CD1c-positive myeloid dendritic cell (primary cell): Measurements from ENCODE around the gene PIGZ.

ENCODE experiments used
- DNase-seq: peaks from one replicate; pipeline ENCODE4 v3.0.0-alpha.2; 2016; ENCODE audit errors: extremely low spot score

The PIGZ gene

DNA sequence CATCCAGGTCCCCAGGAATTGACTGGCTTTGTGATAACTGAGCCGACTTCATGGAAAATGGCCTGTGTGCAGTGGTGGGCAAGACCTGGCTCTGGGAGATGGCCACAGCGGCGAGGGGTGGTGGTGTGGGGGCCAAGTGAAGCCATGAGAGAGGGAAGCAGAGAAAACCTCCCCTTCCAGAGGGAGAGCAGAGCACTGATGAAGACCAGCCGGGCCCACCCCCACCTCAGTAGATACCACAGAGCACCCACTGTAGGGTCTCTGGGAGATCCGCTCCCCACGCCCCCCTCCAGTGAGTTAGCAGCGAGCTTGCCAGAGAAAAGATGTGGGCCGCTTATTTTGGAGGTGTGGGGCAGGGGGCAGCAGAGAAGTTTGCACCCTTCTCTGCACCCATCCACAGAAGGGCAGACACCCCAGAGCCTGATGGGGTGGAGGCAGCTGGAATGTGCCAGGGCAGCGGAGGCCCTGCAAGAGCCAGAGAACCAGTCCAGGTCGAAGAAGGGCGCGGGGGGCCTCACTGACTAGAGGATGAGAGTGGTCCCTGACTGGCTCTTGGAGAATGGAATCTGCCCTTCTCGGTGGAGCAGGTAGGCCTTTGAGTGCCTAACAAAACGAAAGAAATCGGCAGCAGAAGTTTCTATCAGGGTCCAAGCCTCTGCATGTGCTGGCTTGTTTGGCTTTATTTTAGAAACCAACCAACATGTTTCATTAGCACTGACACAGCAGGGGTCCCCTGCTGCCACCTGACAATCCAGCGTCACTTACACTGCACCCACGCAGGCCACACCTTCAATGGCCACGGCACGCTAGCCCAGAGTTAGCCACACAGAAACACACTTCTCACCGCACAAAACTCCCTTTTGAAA, 32.7 kb upstream of the PIGZ start:
- DNase-seq, result no peak

- DNase-seq, result peak; percentile 74
Observed at GRCh38 chr3:197000211-197000610, 31.6 kb upstream of the PIGZ start.

DNA sequence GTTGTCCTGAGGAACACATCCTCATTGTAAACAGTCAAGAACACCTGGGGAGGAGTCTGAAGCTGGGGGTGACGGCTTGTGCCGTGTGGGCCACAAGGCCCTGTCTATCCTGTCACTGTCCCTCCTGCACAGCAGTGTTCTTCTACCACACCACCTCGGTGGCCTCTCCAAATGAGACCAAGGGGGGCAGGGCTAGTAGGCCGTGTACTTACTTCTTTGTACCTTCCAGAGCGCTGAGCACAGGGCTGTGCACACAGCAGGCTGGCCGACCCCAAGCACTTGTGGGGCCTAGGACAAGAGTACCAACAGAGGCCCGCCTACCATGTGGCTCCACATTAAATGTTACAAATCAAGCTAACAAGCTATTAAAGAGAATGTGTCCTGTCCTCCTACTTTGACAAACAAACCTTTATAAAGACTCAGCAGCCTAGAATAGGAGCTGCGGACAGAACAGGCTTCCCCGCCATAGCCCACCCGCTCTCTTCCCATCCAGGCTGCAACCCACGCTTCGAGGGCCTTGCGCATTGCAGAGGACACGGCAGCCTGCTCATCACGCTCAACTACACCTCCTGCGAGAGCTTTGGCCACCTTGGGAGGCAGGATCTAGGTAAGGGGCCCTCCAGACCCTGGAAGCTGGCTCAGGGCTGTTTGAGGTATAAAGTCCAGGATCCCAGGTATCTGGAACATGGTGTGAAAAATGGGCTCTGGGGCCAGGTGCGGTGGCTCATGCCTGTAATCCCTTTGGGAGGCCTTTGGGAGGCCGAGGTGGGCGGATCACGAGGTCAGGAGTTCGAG, 30.5 kb upstream of the PIGZ start:
- DNase-seq, result no peak

DNA sequence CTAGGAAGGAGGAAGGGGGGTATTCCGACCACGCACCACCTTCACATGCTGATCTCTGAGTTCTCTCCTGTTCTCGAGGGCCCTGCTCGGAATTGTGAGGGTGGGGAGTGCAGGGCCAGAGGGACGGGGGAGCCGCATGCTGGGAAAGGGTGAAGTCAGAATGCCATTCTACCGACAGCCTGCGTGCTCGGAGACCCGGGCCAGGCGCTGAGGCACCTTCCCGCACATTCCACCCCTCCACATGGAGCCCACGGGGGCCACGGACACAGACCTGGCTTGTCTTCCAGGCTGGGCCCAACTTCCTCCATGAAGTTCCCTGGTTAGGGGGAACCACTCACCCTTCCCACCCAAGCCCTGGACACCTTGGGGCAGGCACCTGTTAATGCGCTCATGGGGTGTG, 28.7 kb upstream of the PIGZ start:
- DNase-seq, result no peak

- no peak for DNase-seq
Observed at GRCh38 chr3:196996454-196997265, 28.0 kb upstream of the PIGZ start.

- DNase-seq, result no peak
Observed at GRCh38 chr3:196995646-196996355, 27.2 kb upstream of the PIGZ start.

GRCh38 chr3:196995027-196995426, 26.4 kb upstream of the PIGZ start:
- DNase-seq, result no peak

GRCh38 chr3:196994056-196994455, 25.4 kb upstream of the PIGZ start:
- no peak for DNase-seq

DNA sequence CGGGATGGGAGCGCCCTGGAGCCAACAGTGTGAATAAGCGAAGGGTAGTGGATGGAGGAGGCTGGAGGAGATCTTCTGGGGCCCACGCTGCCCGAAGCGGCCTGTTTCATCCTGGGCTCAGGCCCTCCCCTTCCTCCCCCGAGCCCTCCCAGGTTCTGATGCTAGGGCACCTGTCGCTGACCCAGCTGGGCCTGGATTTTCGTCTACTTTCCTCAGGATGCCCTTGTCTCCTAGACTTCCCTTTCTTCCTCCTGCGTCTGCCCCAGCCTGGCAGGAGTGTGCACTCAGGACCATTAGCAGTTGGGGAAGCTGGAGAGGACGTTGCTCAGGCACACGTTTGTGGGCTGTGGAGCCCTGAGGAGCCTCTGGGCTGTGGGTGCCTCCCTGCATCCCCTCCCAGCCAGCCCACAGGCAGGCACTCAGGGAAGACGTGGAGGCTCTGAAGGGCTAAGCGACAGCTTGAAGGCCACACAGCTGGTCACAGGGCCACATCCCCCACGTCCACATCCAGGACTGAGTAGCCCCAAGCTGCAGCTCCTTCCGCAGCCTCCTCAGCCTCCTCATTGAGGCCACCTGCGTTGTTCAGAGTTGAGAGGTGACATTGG, 23.9 kb upstream of the PIGZ start:
- no peak for DNase-seq

DNA sequence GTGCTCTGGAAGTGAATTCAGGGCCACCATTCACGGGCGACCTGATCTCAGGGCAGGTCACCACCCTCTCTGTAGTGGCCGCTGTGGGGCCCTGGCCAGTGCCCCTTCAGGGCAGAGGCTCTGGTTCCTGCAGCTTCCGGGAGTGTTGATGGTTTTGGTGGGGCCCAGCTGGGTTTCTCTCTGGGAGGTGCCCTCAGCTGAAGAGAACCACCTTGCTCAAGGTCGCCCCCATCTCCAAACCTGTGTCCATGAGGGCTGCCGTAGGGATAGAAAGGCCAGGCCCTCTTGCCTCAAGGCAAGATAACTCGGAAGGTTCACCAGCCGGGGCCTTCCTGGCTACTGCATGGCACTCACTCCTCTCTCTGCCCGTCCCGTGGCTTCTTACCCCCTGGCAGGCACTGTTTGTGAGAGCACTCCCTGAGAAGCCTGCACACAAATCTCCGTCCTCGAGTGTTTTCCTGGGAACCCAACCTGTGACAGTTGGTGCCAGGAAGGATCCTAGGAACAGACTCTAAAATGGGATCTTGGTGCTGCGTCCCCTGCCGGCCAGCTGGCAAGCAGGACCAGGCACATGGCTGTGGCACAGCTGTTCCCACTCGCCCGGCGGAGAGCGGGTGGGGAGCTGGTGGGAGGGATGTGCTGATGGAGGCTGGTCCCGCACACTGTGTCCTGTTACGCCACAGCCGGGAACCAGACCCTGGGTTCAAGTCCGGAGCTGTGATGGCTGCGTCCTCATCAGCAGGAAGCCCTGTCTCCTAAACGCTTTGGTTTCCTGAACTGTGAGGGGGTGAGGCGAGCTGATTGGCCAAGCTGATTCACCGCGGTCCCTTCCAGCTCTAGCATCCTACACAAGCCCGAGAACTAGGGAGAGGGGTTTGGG, 23.2 kb upstream of the PIGZ start:
- no peak for DNase-seq

- DNase-seq, result no peak
Observed at GRCh38 chr3:196990601-196991007, 22.0 kb upstream of the PIGZ start.

DNA sequence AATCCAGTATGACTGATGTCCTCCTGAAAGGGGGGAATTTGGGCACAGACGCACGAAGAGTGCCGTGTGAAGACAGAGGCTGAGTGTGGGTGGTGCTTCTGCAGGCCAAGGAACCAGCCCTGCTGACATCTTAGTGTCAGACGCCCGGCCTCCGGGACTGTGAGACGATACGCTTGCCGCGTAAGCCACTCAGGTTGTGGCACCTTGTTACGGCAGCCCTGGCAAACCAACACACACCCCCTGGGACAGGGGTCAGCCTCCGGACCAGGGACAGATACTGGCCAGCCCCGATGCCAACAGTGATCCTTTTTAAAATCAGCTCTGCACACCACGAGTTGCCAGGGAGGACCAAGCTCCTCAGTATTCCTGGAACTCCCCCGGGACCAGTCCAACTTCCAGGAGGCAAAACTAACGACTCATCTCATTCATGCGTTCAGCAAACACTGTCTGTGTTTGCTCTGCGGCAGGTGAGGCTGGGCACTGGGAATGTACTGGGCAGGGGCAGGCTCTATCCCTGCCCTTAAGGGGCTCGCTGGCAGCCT, 21.2 kb upstream of the PIGZ start:
- DNase-seq, result no peak

DNA sequence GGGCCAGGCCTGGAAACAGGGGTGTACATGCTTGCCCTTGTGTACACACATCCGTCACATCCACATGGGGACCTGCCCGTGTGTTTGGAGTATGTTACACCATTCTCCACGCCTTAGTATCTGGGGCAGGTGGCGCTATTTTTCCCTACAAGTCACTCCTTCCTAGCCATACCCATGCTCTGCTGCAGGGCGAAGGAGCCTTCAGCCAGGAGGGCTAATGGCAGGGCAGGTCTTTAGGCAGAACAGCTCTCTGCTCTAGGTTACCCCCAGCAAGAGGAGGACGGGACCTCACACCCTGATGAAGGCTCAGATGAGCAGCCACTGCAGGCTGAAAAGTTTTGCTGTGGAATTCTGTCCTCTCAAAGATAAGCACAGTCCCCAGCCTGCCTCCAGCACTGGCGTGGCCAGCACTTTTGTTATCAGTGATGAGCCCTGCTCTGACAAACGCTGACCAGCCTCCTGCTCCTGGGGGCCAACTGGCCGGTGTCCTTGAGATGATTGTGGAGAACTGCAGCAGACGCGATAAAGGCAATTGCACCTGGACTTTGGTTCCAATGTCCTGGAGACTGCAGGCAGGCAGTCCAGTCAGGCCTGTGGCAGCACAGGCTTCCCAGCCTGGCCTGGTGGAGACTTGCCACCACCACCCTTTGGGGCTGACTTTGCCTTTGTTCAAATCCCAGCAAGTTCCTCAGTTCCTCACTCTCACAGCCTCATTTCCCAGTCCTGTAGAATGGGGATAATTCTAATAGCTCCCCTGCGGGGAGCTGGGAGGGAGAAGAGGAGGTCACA, 19.8 kb upstream of the PIGZ start:
- DNase-seq, result no peak

- DNase-seq, result no peak
Observed at GRCh38 chr3:196987022-196987421, 18.4 kb upstream of the PIGZ start.

GRCh38 chr3:196985954-196986885, 17.6 kb upstream of the PIGZ start:
- DNase-seq, result no peak

DNA sequence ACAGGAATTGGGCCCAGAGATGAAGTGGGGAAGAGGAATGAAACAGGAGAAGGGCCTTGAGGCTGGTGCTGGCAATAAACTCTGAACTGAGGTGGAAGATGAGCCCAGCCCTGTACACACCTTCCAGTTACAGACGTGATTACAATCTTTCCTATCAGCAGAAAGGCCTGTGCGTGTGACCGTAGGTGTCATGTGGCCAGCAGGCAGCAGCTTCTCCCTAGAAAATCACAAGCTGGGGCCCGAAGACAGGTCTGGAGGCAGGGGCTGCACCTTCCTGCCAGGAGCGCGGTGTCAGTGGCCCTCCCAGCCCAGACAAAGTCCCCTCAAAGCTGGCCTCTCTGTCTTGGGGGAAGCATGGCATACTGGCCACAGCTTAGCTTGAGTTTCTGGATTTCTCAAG, 16.7 kb upstream of the PIGZ start:
- no peak for DNase-seq

DNA sequence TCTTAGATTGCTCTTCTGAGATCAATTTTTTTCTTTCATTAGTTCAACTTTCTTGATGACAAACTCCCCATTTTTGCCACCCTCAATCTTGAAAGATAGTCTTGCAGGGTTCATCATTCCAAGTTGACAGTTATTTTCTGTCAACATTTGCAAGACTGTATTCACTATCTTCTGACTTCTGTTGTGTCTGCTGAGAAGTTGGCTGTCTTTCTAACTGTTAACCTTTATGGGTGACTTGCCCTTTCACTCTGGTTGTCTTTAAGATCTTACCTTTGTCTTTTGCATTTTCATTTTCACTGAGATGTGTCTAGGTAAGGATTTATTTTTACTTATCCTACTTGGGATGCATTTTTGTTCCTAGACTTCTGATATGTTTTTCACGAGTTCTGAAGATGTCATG, 14.6 kb upstream of the PIGZ start:
- DNase-seq, result no peak

DNA sequence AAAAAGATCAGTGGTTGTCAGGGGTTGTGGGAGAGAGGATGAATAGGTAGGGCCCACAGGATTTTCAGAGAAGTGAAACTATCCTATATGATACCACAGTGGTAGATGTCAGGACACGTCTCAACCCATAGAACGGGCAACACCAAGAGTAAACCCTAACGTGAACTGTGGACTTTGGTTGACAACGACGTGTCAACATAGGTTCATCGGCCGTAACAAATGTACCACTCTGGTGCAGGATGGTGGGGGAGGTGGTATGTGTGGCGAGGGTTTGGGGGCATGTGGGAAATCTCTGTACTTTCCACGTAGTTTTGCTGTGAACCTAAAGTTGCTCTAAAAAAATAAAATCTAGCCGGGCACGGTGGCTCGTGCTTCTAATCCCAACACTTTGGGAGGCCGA, 13.0 kb upstream of the PIGZ start:
- DNase-seq, result no peak
